Activated T-cell treated with anti-CD3 and anti-CD28 coated beads for 4 hours (primary cell): ENCODE results near the gene GRIN1.

Experiments used
- DNase-seq: peaks from one replicate; pipeline ENCODE4 v3.0.0-alpha.2; 2020

GRIN1 gene

GRCh38 chr9:137166380-137167229 lies 27.7 kb downstream of the GRIN1 start:
- DNase-seq, result no peak

GRCh38 chr9:137167277-137167746 lies 28.4 kb downstream of the GRIN1 start:
- no peak for DNase-seq

- DNase-seq, result no peak
Observed at GRCh38 chr9:137167747-137168572, 29.0 kb downstream of the GRIN1 start.

GRCh38 chr9:137168573-137168903 lies 29.6 kb downstream of the GRIN1 start:
- no peak for DNase-seq

GRCh38 chr9:137168904-137169856 lies 30.2 kb downstream of the GRIN1 start:
- no peak for DNase-seq

- no peak for DNase-seq
Observed at GRCh38 chr9:137169896-137170358, 31.0 kb downstream of the GRIN1 start, which contains the start of gene LRRC26. Gene LRRC26, minus strand, starts transcription at chr9:137170051. Its CDS starts 108 bp downstream, at chr9:137169943.

GRCh38 chr9:137170486-137171148 lies 31.7 kb downstream of the GRIN1 start:
- no peak for DNase-seq

GRCh38 chr9:137171149-137171900 lies 32.4 kb downstream of the GRIN1 start:
- DNase-seq, result no peak

GRCh38 chr9:137172901-137173795 lies 34.2 kb downstream of the GRIN1 start:
- DNase-seq, result no peak

- DNase-seq, result no peak
Observed at GRCh38 chr9:137173796-137174664, 35.1 kb downstream of the GRIN1 start.

- DNase-seq, result no peak
Observed at GRCh38 chr9:137174722-137175293, 35.9 kb downstream of the GRIN1 start.

GRCh38 chr9:137175345-137175961 lies 36.5 kb downstream of the GRIN1 start:
- no peak for DNase-seq

GRCh38 chr9:137176302-137177182 lies 37.6 kb downstream of the GRIN1 start:
- DNase-seq, result no peak

GRCh38 chr9:137178201-137178938 lies 39.4 kb downstream of the GRIN1 start:
- DNase-seq, result no peak

- no peak for DNase-seq
Observed at GRCh38 chr9:137178939-137179630, 40.1 kb downstream of the GRIN1 start.

GRCh38 chr9:137179761-137180160 lies 40.8 kb downstream of the GRIN1 start:
- DNase-seq, result no peak
